Measurements from ENCODE around the gene SIX5.

Gene SIX5

GRCh38 chr19:45798995-45799517 lies 30.0 kb upstream of the SIX5 start:
- TF ChIP-seq MYC (IDR thresholded peaks at IDR 0.05; ENCODE audit: low read depth, low read length) = no peak
- TF ChIP-seq MAX (IDR thresholded peaks at IDR 0.05; ENCODE audit: low read depth, low read length) = no peak
- TF ChIP-seq CTCF (IDR thresholded peaks at IDR 0.05; ENCODE audit: low read depth, low read length) = peak; percentile 63
- peak; percentile 45 for DNase-seq (ENCODE audit: low read depth)

GRCh38 chr19:45794627-45795026 lies 25.6 kb upstream of the SIX5 start:
- TF ChIP-seq MAX (IDR thresholded peaks at IDR 0.05; ENCODE audit: low read depth, low read length) = no peak
- no peak for TF ChIP-seq CTCF (IDR thresholded peaks at IDR 0.05; ENCODE audit: low read depth, low read length)
- no peak for TF ChIP-seq MYC (IDR thresholded peaks at IDR 0.05; ENCODE audit: low read depth, low read length)
- no peak for TF ChIP-seq POLR2A (IDR thresholded peaks at IDR 0.05; ENCODE audit: extremely low read depth, insufficient read length)
- DNase-seq (ENCODE audit: low read depth) = no peak
- no peak overlapping the region for H3K4me3 ChIP-seq (ENCODE audit: low read depth, low read length)

More at GRCh38 chr19:45798995-45799517, 30.0 kb upstream of the SIX5 start:
- H3K4me3 ChIP-seq (ENCODE audit: low read depth, low read length) = no peak overlapping the region

- TF ChIP-seq CTCF (IDR thresholded peaks at IDR 0.05; ENCODE audit: low read depth, low read length) (no peak), MYC (IDR thresholded peaks at IDR 0.05; ENCODE audit: low read depth, low read length) (no peak), POLR2A (IDR thresholded peaks at IDR 0.05; ENCODE audit: extremely low read depth, insufficient read length) (no peak), MAX (IDR thresholded peaks at IDR 0.05; ENCODE audit: low read depth, low read length) (no peak)
- H3K4me3 ChIP-seq (ENCODE audit: low read depth, low read length) = no peak overlapping the region
- DNase-seq (ENCODE audit: low read depth) = no peak
These were observed 24.8 kb upstream of the SIX5 start for GRCh38 chr19:45793876-45794275.

GRCh38 chr19:45793178-45793564 lies 24.1 kb upstream of the SIX5 start:
- peak overlapping the region; percentile 42 for H3K4me3 ChIP-seq (ENCODE audit: low read depth, low read length)
- no peak for DNase-seq (ENCODE audit: low read depth)
- TF ChIP-seq MYC (IDR thresholded peaks at IDR 0.05; ENCODE audit: low read depth, low read length) = no peak
- TF ChIP-seq MAX (IDR thresholded peaks at IDR 0.05; ENCODE audit: low read depth, low read length) = no peak
- TF ChIP-seq CTCF (IDR thresholded peaks at IDR 0.05; ENCODE audit: low read depth, low read length) = no peak
- no peak for TF ChIP-seq POLR2A (IDR thresholded peaks at IDR 0.05; ENCODE audit: extremely low read depth, insufficient read length)

GRCh38 chr19:45792470-45793177 lies 23.6 kb upstream of the SIX5 start, which contains the start of gene DMWD:
DMWD (minus strand) TSS chr19:45792845; CDS start chr19:45792756, 89 bp downstream.
- peak; percentile 93 for DNase-seq (ENCODE audit: low read depth)
- peak within 1 kb of the TSS; percentile 50 for H3K4me3 ChIP-seq (ENCODE audit: low read depth, low read length)

More at GRCh38 chr19:45792470-45793177, 23.6 kb upstream of the SIX5 start, which contains the start of gene DMWD:
- TF ChIP-seq POLR2A (IDR thresholded peaks at IDR 0.05; ENCODE audit: extremely low read depth, insufficient read length) (peak; percentile 52), MYC (IDR thresholded peaks at IDR 0.05; ENCODE audit: low read depth, low read length) (no peak; the same call in 1 of the 2 replicates), MAX (IDR thresholded peaks at IDR 0.05; ENCODE audit: low read depth, low read length) (peak; percentile 41), CTCF (IDR thresholded peaks at IDR 0.05; ENCODE audit: low read depth, low read length) (no peak)
